OCI-LY1 (cell line): ENCODE results near the gene TNF.

ENCODE experiments used
- H2AFZ ChIP-seq: fragments of 200-600 bp; sonication (generic), shearing (Covaris generic); 2 replicates; pipeline ENCODE4 v1.6.0; 2014; ENCODE audit warnings: antibody characterized with exemption, mild to moderate bottlenecking, low read length
- H3F3A ChIP-seq: fragments of 200-600 bp; sonication (generic), shearing (Covaris generic); 2 replicates; pipeline ENCODE4 v1.6.0; 2014; ENCODE audit warnings: mild to moderate bottlenecking, antibody characterized with exemption, low read length, moderate library complexity; ENCODE audit not compliant: insufficient read depth
- H3K27ac ChIP-seq: fragments of 200-600 bp; sonication (generic); 2 replicates; pipeline ENCODE4 v1.5.1; 2014; ENCODE audit warnings: low read length, mixed run types, mild to moderate bottlenecking, low read depth; ENCODE audit not compliant: poor library complexity, severe bottlenecking
- H3K27me3 ChIP-seq: fragments of 200-600 bp; sonication (generic); 2 replicates; pipeline ENCODE4 v1.6.0; 2014; ENCODE audit warnings: antibody characterized with exemption, mild to moderate bottlenecking, low read length, moderate library complexity; ENCODE audit not compliant: insufficient read depth
- H3K36me3 ChIP-seq: fragments of 200-600 bp; sonication (generic); 2 replicates; pipeline ENCODE4 v1.6.1; 2014; ENCODE audit warnings: mild to moderate bottlenecking, antibody characterized with exemption, low read length, moderate library complexity, mixed read lengths; ENCODE audit not compliant: insufficient read depth
- H3K4me1 ChIP-seq: fragments of 200-600 bp; sonication (generic); 2 replicates; pipeline ENCODE4 v1.5.1; 2014; ENCODE audit warnings: mild to moderate bottlenecking, low read length, moderate library complexity; ENCODE audit not compliant: insufficient read depth, severe bottlenecking
- H3K4me2 ChIP-seq: fragments of 200-600 bp; sonication (generic), shearing (Covaris generic); 2 replicates; pipeline ENCODE4 v1.6.1; 2014; ENCODE audit warnings: low read length
- H3K4me3 ChIP-seq: fragments of 200-600 bp; sonication (generic); 2 replicates; pipeline ENCODE4 v1.5.1; 2014; ENCODE audit warnings: low read length, low read depth, mild to moderate bottlenecking, mixed read lengths; ENCODE audit not compliant: poor library complexity, severe bottlenecking
- H3K79me2 ChIP-seq: fragments of 200-600 bp; shearing (Covaris generic); 2 replicates; pipeline ENCODE4 v1.6.1; 2016; ENCODE audit warnings: mixed run types, low read length, mixed read lengths; ENCODE audit not compliant: insufficient read depth
- H3K9ac ChIP-seq: fragments of 200-600 bp; sonication (generic), shearing (Covaris generic); 2 replicates; pipeline ENCODE4 v1.6.1; 2014; ENCODE audit warnings: mild to moderate bottlenecking, low read length, mixed read lengths
- H3K9me2 ChIP-seq: fragments of 200-600 bp; sonication (generic), shearing (Covaris generic); 2 replicates; pipeline ENCODE4 v1.6.1; 2014; ENCODE audit warnings: low read depth, mild to moderate bottlenecking, low read length, mixed read lengths
- H3K9me3 ChIP-seq: fragments of 200-600 bp; shearing (Covaris generic); 2 replicates; pipeline ENCODE4 v1.6.1; 2014; ENCODE audit warnings: low read length, mixed read lengths
- H4K20me1 ChIP-seq: fragments of 200-600 bp; sonication (generic), shearing (Covaris generic); 2 replicates; pipeline ENCODE4 v1.6.0; 2016; ENCODE audit warnings: mild to moderate bottlenecking, low read length; ENCODE audit not compliant: insufficient read depth
- EZH2 ChIP-seq: fragments of 200-600 bp; sonication (generic), shearing (Covaris generic); IDR thresholded peaks from 2 replicates; pipeline ENCODE4 v1.8.0; 2017; ENCODE audit warnings: borderline replicate concordance, mixed run types, mild to moderate bottlenecking, antibody characterized with exemption, low read length, moderate library complexity, mixed read lengths
- TF ChIP-seq, protein P1 (sequence below): fragments of 200-600 bp; sonication (generic), shearing (Covaris generic); IDR thresholded peaks from 2 replicates; pipeline ENCODE4 v1.5.1; 2017; ENCODE audit warnings: mild to moderate bottlenecking, antibody characterized with exemption, low read length, moderate library complexity, mixed read lengths

The TNF gene

DNA sequence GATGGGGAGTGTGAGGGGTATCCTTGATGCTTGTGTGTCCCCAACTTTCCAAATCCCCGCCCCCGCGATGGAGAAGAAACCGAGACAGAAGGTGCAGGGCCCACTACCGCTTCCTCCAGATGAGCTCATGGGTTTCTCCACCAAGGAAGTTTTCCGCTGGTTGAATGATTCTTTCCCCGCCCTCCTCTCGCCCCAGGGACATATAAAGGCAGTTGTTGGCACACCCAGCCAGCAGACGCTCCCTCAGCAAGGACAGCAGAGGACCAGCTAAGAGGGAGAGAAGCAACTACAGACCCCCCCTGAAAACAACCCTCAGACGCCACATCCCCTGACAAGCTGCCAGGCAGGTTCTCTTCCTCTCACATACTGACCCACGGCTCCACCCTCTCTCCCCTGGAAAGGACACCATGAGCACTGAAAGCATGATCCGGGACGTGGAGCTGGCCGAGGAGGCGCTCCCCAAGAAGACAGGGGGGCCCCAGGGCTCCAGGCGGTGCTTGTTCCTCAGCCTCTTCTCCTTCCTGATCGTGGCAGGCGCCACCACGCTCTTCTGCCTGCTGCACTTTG, at the start of gene TNF:
TNF (plus strand) TSS at position 231 of the 567 bp plus-strand sequence; CDS start at position 408, 177 bp downstream.
- no peak within 1 kb of the TSS for H3K27ac ChIP-seq
- H3K4me1 ChIP-seq, result peaks cover 60% of the 10 kb centered on the region
- no peaks in the 10 kb centered on the region for H3K9me2 ChIP-seq
- no peaks in the 10 kb centered on the region for H4K20me1 ChIP-seq
- H3K27me3 ChIP-seq, result no peaks in the 10 kb centered on the region
- TF ChIP-seq, protein P1, sequence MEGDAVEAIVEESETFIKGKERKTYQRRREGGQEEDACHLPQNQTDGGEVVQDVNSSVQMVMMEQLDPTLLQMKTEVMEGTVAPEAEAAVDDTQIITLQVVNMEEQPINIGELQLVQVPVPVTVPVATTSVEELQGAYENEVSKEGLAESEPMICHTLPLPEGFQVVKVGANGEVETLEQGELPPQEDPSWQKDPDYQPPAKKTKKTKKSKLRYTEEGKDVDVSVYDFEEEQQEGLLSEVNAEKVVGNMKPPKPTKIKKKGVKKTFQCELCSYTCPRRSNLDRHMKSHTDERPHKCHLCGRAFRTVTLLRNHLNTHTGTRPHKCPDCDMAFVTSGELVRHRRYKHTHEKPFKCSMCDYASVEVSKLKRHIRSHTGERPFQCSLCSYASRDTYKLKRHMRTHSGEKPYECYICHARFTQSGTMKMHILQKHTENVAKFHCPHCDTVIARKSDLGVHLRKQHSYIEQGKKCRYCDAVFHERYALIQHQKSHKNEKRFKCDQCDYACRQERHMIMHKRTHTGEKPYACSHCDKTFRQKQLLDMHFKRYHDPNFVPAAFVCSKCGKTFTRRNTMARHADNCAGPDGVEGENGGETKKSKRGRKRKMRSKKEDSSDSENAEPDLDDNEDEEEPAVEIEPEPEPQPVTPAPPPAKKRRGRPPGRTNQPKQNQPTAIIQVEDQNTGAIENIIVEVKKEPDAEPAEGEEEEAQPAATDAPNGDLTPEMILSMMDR, result no peak
- TF ChIP-seq EZH2, result no peak
- no peak within 1 kb of the TSS for H2AFZ ChIP-seq
- H3K36me3 ChIP-seq, result no peaks in the 10 kb centered on the region
- H3K79me2 ChIP-seq, result no peaks in the 10 kb centered on the region
- H3F3A ChIP-seq, result no peaks in the 10 kb centered on the region
- peak within 1 kb of the TSS; percentile 61 for H3K4me2 ChIP-seq
- peak within 1 kb of the TSS; percentile 60 for H3K4me3 ChIP-seq
- peak within 1 kb of the TSS; percentile 63; the same call in 1 of the 2 replicates for H3K9ac ChIP-seq
- H3K9me3 ChIP-seq, result no peaks in the 10 kb centered on the region

GRCh38 chr6:31525932-31526591, 49.3 kb upstream of the TNF start:
- H3K27me3 ChIP-seq, result no peaks in the 10 kb centered on the region; the same call in 1 of the 2 replicates
- no peaks in the 10 kb centered on the region for H3K9me2 ChIP-seq
- no peaks in the 10 kb centered on the region for H3K79me2 ChIP-seq
- TF ChIP-seq, protein P1, result no peak
- no peak for TF ChIP-seq EZH2
- H3K4me3 ChIP-seq, result no peak overlapping the region
- H3K9me3 ChIP-seq, result no peaks in the 10 kb centered on the region
- no peak overlapping the region for H3K4me2 ChIP-seq
- no peak overlapping the region for H3K9ac ChIP-seq
- peaks cover 10% of the 10 kb centered on the region; the same call in 1 of the 2 replicates for H3F3A ChIP-seq
- peaks cover 18% of the 10 kb centered on the region for H3K36me3 ChIP-seq
- no peaks in the 10 kb centered on the region for H4K20me1 ChIP-seq
- H2AFZ ChIP-seq, result no peak overlapping the region
- no peaks in the 10 kb centered on the region for H3K4me1 ChIP-seq
- no peak overlapping the region for H3K27ac ChIP-seq

GRCh38 chr6:31528307-31528777, 47.0 kb upstream of the TNF start:
- H3K27ac ChIP-seq, result no peak overlapping the region
- H3K79me2 ChIP-seq, result no peaks in the 10 kb centered on the region
- H3K27me3 ChIP-seq, result no peaks in the 10 kb centered on the region
- no peaks in the 10 kb centered on the region for H3K9me3 ChIP-seq
- no peak overlapping the region for H3K4me3 ChIP-seq
- no peaks in the 10 kb centered on the region for H4K20me1 ChIP-seq
- TF ChIP-seq, protein P1, result no peak
- no peak for TF ChIP-seq EZH2
- peaks cover 41% of the 10 kb centered on the region for H3K36me3 ChIP-seq
- no peak overlapping the region for H3K4me2 ChIP-seq
- no peak overlapping the region for H2AFZ ChIP-seq
- no peaks in the 10 kb centered on the region for H3K9me2 ChIP-seq
- H3K4me1 ChIP-seq, result peaks cover 1% of the 10 kb centered on the region
- H3K9ac ChIP-seq, result no peak overlapping the region
- peaks cover 14% of the 10 kb centered on the region; the same call in 1 of the 2 replicates for H3F3A ChIP-seq
